ENCODE data around the gene KIF21B. TPM values are rescaled to one million over a fixed set of nuclear protein-coding genes. Genes with fewer than 3 reads are reported as not detected.
A peak's percentile ranks its signal among the peaks of the same experiment; 100 is the strongest.

Gene KIF21B
- total and polyA plus RNA-seq, 2 experiments from 2014 or later, result 0.18 to 1.3 TPM

- Histone ChIP-seq H3K9me3 (ENCODE audit: low read depth) (no peaks in the 10 kb centered on the region), H3K27ac (no peak overlapping the region), H3K9me2 (replicated peaks; ENCODE audit: insufficient read depth) (no peaks in the 10 kb centered on the region), H4K20me1 (ENCODE audit: insufficient read depth, poor library complexity, severe bottlenecking) (no peaks in the 10 kb centered on the region), H3K4me1 (ENCODE audit: insufficient read depth) (no peaks in the 10 kb centered on the region), H3K4me3 (no peak overlapping the region), H2AFZ (no peak overlapping the region), H3K4me2 (no peak overlapping the region), H3K79me2 (no peaks in the 10 kb centered on the region), H3K27me3 (peaks cover 11% of the 10 kb centered on the region), H3K36me3 (replicated peaks; ENCODE audit: insufficient read depth, low read depth) (no peaks in the 10 kb centered on the region)
- WGBS (ENCODE audit: low lambda C conversion rate, missing lambda C conversion rate), result 78% methylated on average over 3 of the region's 3 CpGs
- DNase-seq (ENCODE audit: low spot score), result no peak
- no peak for TF ChIP-seq EZH2phosphoT487 (IDR thresholded peaks at IDR 0.05; ENCODE audit: low read depth, severe bottlenecking, unreplicated experiment)
- no peak for TF ChIP-seq CTCF (IDR thresholded peaks at IDR 0.05; ENCODE audit: poor library complexity)
- no peak for TF ChIP-seq EZH2 (IDR thresholded peaks at IDR 0.05; ENCODE audit: borderline replicate concordance)
Measured at GRCh38 chr1:201026234-201026633, 2.7 kb upstream of the KIF21B start.

- WGBS (ENCODE audit: low lambda C conversion rate, missing lambda C conversion rate), result 60% methylated on average over 7 of the region's 7 CpGs
- H3K27ac ChIP-seq, result no peak overlapping the region
- TF ChIP-seq EZH2 (IDR thresholded peaks at IDR 0.05; ENCODE audit: borderline replicate concordance) (no peak), CTCF (IDR thresholded peaks at IDR 0.05; ENCODE audit: poor library complexity) (peak; percentile 29)
- peaks cover 2% of the 10 kb centered on the region for H3K4me1 ChIP-seq (ENCODE audit: insufficient read depth)
- no peak overlapping the region for H3K4me3 ChIP-seq
- no peaks in the 10 kb centered on the region for H3K9me3 ChIP-seq (ENCODE audit: low read depth)
- no peaks in the 10 kb centered on the region for H4K20me1 ChIP-seq (ENCODE audit: insufficient read depth, poor library complexity, severe bottlenecking)
- no peaks in the 10 kb centered on the region for H3K36me3 ChIP-seq (replicated peaks; ENCODE audit: insufficient read depth, low read depth)
- DNase-seq (ENCODE audit: low spot score), result no peak
- H3K4me2 ChIP-seq, result no peak overlapping the region
- H3K79me2 ChIP-seq, result no peaks in the 10 kb centered on the region
- H3K9me2 ChIP-seq (replicated peaks; ENCODE audit: insufficient read depth), result no peaks in the 10 kb centered on the region
- peaks cover 11% of the 10 kb centered on the region for H3K27me3 ChIP-seq
- H2AFZ ChIP-seq, result no peak overlapping the region
Measured at GRCh38 chr1:201025571-201026002, 2.1 kb upstream of the KIF21B start.

GRCh38 chr1:201024625-201024998 is 1.1 kb upstream of the KIF21B start:
- DNase-seq (ENCODE audit: low spot score), result no peak
- no peaks in the 10 kb centered on the region for H3K79me2 ChIP-seq
- no peaks in the 10 kb centered on the region for H4K20me1 ChIP-seq (ENCODE audit: insufficient read depth, poor library complexity, severe bottlenecking)
- 96% methylated on average over 2 of the region's 2 CpGs for WGBS (ENCODE audit: low lambda C conversion rate, missing lambda C conversion rate)
- H3K27ac ChIP-seq, result no peak overlapping the region
- no peaks in the 10 kb centered on the region for H3K36me3 ChIP-seq (replicated peaks; ENCODE audit: insufficient read depth, low read depth)
- no peaks in the 10 kb centered on the region for H3K9me3 ChIP-seq (ENCODE audit: low read depth)
- H3K4me3 ChIP-seq, result no peak overlapping the region
- peaks cover 8% of the 10 kb centered on the region for H3K4me1 ChIP-seq (ENCODE audit: insufficient read depth)
- no peaks in the 10 kb centered on the region for H3K9me2 ChIP-seq (replicated peaks; ENCODE audit: insufficient read depth)
- TF ChIP-seq EZH2 (IDR thresholded peaks at IDR 0.05; ENCODE audit: borderline replicate concordance), result no peak
- TF ChIP-seq EZH2phosphoT487 (IDR thresholded peaks at IDR 0.05; ENCODE audit: low read depth, severe bottlenecking, unreplicated experiment), result no peak
- no peak for TF ChIP-seq CTCF (IDR thresholded peaks at IDR 0.05; ENCODE audit: poor library complexity)
- H3K4me2 ChIP-seq, result no peak overlapping the region
- H3K27me3 ChIP-seq, result peaks cover 11% of the 10 kb centered on the region
- no peak overlapping the region for H2AFZ ChIP-seq
